Ovary (tissue), 9 donors: ENCODE data around the gene PFKL. TPM values are rescaled to one million over a fixed set of nuclear protein-coding genes. Genes with fewer than 3 reads are reported as not detected.

ENCODE experiments used
- DNase-seq, 5 donors: peaks; one replicate each; pipeline ENCODE4 v3.0.0-alpha.2; 2019 to 2020
- H3K27ac ChIP-seq, 2 donors: fragments of 200-600 bp; one replicate each; pipeline versions ENCODE4 v1.5.1 to v1.8.0; 2019 to 2022
- H3K27me3 ChIP-seq: fragments of 200-600 bp; one replicate; pipeline ENCODE4 v1.8.0; 2022
- H3K36me3 ChIP-seq: fragments of 200-600 bp; sonication (generic); one replicate; pipeline ENCODE4 v1.5.1; 2019
- H3K4me1 ChIP-seq: one replicate; pipeline ENCODE4 v1.8.1; 2013; ENCODE audit warnings: mild to moderate bottlenecking, moderate library complexity; ENCODE audit not compliant: insufficient read depth
- H3K4me3 ChIP-seq: fragments of 200-600 bp; sonication (generic); one replicate; pipeline ENCODE4 v1.5.1; 2017
- H3K9me3 ChIP-seq, 2 donors: fragments of 200-600 bp in 1 of 2; sonication (generic) in 1 of 2; one replicate each; pipeline versions ENCODE4 v1.5.1 to v1.8.1; 2013 to 2019; ENCODE audit warnings: mild to moderate bottlenecking in 1 of 2, moderate library complexity in 1 of 2
- EP300 ChIP-seq: sonication (generic); formaldehyde crosslinking; IDR thresholded peaks from one replicate; pipeline ENCODE4 v1.6.1; 2017; ENCODE audit warnings: antibody characterized with exemption
- POLR2A ChIP-seq: fragments of 450-650 bp; IDR thresholded peaks from one replicate; pipeline ENCODE4 v1.6.1; 2017; ENCODE audit warnings: antibody characterized with exemption, mild to moderate bottlenecking, moderate library complexity
- WGBS, 3 donors: extraction: QIAGEN DNeasy Blood & Tissue Kit in 1 of 3; methylation state at CpG; one replicate each; pipeline versions ENCODE4 v1.1.5 to v1.1.7; 2013 to 2017; 5-methylcytosine and 5-hydroxymethylcytosine counted together
- intact Hi-C, 4 donors: fragments of 100-400 bp; cut with DNase I; formaldehyde crosslinking; loops; one replicate each; pipeline versions ENCODE4 v1.11.0 to v1.15.1; 2022 to 2023
- polyA plus RNA-seq, 2 donors: library from polyadenylated mRNA; stranded (reverse); fragments of 200-250 nt in 1 of 2; fragments of 350-450 nt in 1 of 2; fragmentation: Illumina TruSeq in 1 of 2; extraction: RNeasy Lipid Tissue Mini Kit (QIAGEN cat#74804) in 1 of 2; gene quantifications; one replicate each; pipeline ENCODE4 v1.2.3, GENCODE V29; 2013 to 2014
- total RNA-seq, 7 donors: library from RNA; depleted of rRNA in 2 of 7; stranded (reverse); fragments of >200 nt in 2 of 7; fragmentation: NEBNext Ultra II Directional in 3 of 7; extraction: Animal tissue kit (Norgen Biotek cat#: 25700) in 3 of 7; gene quantifications; one replicate each; pipeline versions ENCODE4 v1.1.0 to v1.2.4, GENCODE V29; 2016 to 2023
- TF ChIP-seq, protein P1 (sequence below), 3 donors: fragments of 450-650 bp in 2 of 3; fragments of 200-600 bp in 1 of 3; IDR thresholded peaks; one replicate each; pipeline versions ENCODE4 v1.5.1 to v1.8.0; 2016 to 2022; ENCODE audit warnings: antibody characterized with exemption in 3 of 3, mild to moderate bottlenecking in 1 of 3
- donor health status: DM: no; HTN: no; CAD: no; lungs with moderate emphysema.
- donor health status: DM: no; HTN: no; CAD: no.
- donor health status: Bipolar disorder and iron deficiency.
- donor health status: DM: yes; HTN: yes; CAD: no.
- donor health status: DM: no; HTN: no; CAD: no.
- donor health status: DM: yes; HTN: yes; CAD: no.

The PFKL gene
- total and polyA plus RNA-seq, 9 donors: 12.6 to 104 (median 81.8) TPM

DNA sequence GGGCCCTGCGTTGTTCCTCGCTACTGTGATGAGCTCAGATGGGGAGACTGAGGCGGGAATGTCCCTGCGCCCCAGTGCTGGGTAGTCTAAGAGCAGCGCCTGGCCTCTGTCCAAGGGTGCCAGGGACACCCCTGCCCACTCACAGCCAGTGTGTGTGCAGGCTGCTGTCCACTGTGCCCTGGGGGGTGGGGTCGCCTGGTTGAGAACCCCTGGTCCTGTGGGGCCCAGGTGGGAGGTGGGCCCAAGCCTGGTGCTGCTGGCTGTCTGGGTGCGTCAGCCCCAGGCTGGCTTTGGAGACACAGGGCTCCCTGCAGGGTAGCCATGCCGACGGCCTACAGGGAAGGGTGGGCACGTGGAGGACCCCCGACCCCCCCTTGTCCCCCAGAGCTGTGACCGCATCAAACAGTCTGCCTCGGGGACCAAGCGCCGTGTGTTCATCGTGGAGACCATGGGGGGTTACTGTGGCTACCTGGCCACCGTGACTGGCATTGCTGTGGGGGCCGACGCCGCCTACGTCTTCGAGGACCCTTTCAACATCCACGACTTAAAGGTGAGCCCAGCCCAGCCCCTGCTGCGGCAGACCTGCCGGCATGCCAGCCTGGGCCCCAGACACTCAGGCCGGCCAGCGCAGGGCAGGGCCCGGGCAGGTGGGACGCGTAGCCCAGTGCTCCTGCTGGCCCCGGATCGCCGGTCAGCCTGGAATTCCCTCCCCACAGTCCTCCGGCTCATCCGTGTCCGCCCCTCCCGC lies 24.4 kb downstream of the PFKL start:
- no peaks in the 10 kb centered on the region for H3K27me3 ChIP-seq
- no peak overlapping the region for H3K4me3 ChIP-seq
- H3K4me1 ChIP-seq: no peaks in the 10 kb centered on the region
- no peak for DNase-seq
- H3K9me3 ChIP-seq: no peaks in the 10 kb centered on the region
- intact Hi-C loops: no loop called here
- TF ChIP-seq, protein P1, sequence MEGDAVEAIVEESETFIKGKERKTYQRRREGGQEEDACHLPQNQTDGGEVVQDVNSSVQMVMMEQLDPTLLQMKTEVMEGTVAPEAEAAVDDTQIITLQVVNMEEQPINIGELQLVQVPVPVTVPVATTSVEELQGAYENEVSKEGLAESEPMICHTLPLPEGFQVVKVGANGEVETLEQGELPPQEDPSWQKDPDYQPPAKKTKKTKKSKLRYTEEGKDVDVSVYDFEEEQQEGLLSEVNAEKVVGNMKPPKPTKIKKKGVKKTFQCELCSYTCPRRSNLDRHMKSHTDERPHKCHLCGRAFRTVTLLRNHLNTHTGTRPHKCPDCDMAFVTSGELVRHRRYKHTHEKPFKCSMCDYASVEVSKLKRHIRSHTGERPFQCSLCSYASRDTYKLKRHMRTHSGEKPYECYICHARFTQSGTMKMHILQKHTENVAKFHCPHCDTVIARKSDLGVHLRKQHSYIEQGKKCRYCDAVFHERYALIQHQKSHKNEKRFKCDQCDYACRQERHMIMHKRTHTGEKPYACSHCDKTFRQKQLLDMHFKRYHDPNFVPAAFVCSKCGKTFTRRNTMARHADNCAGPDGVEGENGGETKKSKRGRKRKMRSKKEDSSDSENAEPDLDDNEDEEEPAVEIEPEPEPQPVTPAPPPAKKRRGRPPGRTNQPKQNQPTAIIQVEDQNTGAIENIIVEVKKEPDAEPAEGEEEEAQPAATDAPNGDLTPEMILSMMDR (IDR thresholded peaks at IDR 0.05): no peak
- no peak for TF ChIP-seq EP300
- no peak for TF ChIP-seq POLR2A
- 89 to 93% (median 91%) methylated on average over 31 to 37 of the region's 37 CpGs for WGBS, 3 donors
- H3K27ac ChIP-seq: no peak overlapping the region
- H3K36me3 ChIP-seq: no peaks in the 10 kb centered on the region

DNA sequence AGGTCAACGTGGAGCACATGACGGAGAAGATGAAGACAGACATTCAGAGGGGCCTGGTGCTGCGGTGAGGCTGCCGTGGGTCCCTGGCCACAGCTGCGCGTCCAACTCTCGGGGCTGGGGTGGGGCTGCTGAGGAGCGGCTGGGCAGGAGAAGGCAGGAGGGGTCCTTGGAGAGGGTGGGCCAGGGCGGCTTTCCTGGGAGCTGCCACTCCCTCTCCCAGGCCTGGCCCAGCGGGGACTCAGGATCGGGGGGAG lies 24.9 kb downstream of the PFKL start:
- DNase-seq: no peak
- H3K9me3 ChIP-seq: no peaks in the 10 kb centered on the region
- no peaks in the 10 kb centered on the region for H3K4me1 ChIP-seq
- intact Hi-C loops: no loop called here
- no peak overlapping the region for H3K4me3 ChIP-seq
- no peak overlapping the region for H3K27ac ChIP-seq
- WGBS, 3 donors: 92 to 93% (median 92%) methylated on average over 10 to 11 of the region's 11 CpGs
- no peaks in the 10 kb centered on the region for H3K36me3 ChIP-seq
- no peaks in the 10 kb centered on the region for H3K27me3 ChIP-seq
- TF ChIP-seq EP300: no peak
- no peak for TF ChIP-seq POLR2A
- TF ChIP-seq, protein P1 (IDR thresholded peaks at IDR 0.05): no peak

DNA sequence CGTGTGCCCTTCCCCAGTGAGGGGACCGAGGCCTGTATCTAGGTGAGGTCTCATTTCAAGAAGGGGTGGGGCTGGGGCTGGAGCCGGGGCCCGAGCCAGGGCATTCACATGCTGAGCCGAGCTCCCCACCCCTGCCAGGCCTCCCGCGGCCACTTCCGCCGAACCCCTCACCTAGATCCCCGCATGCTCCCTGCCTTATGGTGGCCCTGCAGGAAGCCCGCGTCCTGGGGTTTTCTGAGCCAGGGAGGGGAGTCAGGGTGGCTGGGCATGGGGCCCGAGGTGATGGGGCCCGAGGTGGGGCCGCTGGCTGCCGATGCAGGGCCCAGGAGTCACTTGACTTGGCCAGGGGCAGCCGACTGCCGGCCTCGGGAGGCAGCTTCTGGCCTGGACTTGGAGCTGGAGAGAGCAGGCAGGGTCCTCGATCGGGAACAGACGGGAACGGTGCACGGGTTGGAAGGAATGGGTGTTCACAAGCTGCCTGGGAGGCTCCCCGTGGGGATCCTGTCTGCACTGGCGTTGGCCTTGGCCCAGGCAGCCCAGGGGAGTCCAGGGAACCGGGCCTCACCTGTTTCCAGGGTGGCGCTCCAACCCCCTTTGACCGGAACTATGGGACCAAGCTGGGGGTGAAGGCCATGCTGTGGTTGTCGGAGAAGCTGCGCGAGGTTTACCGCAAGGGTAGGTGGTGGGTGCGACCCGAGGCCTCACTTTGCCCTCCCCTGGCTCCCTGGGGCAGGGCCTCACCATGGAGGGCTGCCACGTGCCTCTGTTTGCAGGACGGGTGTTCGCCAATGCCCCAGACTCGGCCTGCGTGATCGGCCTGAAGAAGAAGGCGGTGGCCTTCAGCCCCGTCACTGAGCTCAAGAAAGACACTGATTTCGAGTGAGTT lies 25.8 kb downstream of the PFKL start:
- Histone ChIP-seq H3K9me3 (no peaks in the 10 kb centered on the region), H3K4me1 (no peaks in the 10 kb centered on the region), H3K27ac (no peak overlapping the region), H3K4me3 (no peak overlapping the region), H3K36me3 (no peaks in the 10 kb centered on the region), H3K27me3 (no peaks in the 10 kb centered on the region)
- TF ChIP-seq EP300 (no peak), POLR2A (no peak)
- TF ChIP-seq, protein P1 (IDR thresholded peaks at IDR 0.05): no peak
- 81 to 92% (median 84%) methylated on average over 33 to 44 of the region's 44 CpGs for WGBS, 3 donors
- DNase-seq: no peak
- intact Hi-C loops: no loop called here

DNA sequence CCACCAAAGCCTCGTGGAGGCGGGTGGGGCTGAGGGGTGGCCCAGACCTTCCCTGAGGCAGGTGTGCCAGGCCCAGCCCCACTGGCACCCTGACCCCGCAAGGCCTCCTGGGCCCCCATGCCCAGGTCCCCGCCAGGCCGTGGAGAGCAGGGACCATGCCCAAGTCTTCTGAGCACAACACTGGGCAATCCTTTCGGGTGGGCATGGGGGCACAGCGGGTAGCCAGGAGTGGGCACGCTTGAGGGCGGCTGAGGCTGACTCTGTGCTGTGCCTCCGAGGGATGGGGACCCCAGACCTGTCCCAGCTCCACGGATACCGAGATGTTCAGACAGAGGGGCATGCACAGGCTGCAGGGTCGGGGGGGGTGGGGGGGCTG lies 26.4 kb downstream of the PFKL start:
- H3K27me3 ChIP-seq: no peaks in the 10 kb centered on the region
- no peak overlapping the region for H3K27ac ChIP-seq
- H3K4me1 ChIP-seq: no peaks in the 10 kb centered on the region
- TF ChIP-seq EP300 (no peak), POLR2A (no peak)
- TF ChIP-seq, protein P1 (IDR thresholded peaks at IDR 0.05): no peak
- 85 to 91% (median 90%) methylated on average over 13 of the region's 13 CpGs for WGBS, 3 donors
- no peaks in the 10 kb centered on the region for H3K36me3 ChIP-seq
- H3K4me3 ChIP-seq: no peak overlapping the region
- intact Hi-C loops: no loop called here
- H3K9me3 ChIP-seq: no peaks in the 10 kb centered on the region
- DNase-seq: no peak
